Esophagus squamous epithelium (tissue), 4 donors: ENCODE data around the gene CCKAR.

Experiments
- POLR2A ChIP-seq, 4 donors: fragments of 450-650 bp; IDR thresholded peaks; one replicate each; pipeline ENCODE4 v1.6.1; 2017; ENCODE audit warnings: antibody characterized with exemption in 4 of 4, mild to moderate bottlenecking in 4 of 4, moderate library complexity in 3 of 4
- TF ChIP-seq, protein P1 (sequence below), 6 experiments: fragments of 450-650 bp in 4 of 6; fragments of 200-600 bp in 2 of 6; sonication (generic) in 2 of 6; IDR thresholded peaks; one replicate each; pipeline ENCODE4 v1.5.1; 2016 to 2019; ENCODE audit warnings: antibody characterized with exemption in 6 of 6, mild to moderate bottlenecking in 4 of 6, moderate library complexity in 4 of 6

DNA sequence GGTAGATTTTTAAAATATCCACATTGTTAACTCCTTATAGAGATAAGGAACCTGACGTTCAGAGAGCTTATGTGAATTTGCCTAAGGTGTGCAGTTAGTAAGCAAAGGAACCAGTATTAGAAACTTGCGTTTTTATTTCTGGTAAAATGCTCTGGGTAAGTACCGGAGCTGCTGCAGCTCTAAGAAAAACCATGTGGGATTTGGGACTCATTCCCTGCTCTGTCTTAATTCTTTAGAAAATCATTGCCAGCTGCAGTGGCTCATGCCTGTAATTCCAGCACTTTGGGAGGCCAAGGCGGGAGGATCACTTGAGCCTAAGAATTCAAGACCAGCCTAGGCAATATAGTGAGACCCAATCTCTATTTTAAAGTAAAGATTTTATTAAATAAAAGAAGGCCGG is 5.8 kb downstream of the CCKAR start:
- TF ChIP-seq, protein P1, sequence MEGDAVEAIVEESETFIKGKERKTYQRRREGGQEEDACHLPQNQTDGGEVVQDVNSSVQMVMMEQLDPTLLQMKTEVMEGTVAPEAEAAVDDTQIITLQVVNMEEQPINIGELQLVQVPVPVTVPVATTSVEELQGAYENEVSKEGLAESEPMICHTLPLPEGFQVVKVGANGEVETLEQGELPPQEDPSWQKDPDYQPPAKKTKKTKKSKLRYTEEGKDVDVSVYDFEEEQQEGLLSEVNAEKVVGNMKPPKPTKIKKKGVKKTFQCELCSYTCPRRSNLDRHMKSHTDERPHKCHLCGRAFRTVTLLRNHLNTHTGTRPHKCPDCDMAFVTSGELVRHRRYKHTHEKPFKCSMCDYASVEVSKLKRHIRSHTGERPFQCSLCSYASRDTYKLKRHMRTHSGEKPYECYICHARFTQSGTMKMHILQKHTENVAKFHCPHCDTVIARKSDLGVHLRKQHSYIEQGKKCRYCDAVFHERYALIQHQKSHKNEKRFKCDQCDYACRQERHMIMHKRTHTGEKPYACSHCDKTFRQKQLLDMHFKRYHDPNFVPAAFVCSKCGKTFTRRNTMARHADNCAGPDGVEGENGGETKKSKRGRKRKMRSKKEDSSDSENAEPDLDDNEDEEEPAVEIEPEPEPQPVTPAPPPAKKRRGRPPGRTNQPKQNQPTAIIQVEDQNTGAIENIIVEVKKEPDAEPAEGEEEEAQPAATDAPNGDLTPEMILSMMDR (IDR thresholded peaks at IDR 0.05), result no peak
- TF ChIP-seq POLR2A (IDR thresholded peaks at IDR 0.05), result no peak
